Measurements from ENCODE around the gene CLEC2D. TPM values are rescaled to one million over a fixed set of nuclear protein-coding genes. Genes with fewer than 3 reads are reported as not detected.
"Not testable (repeated sequence)": the region's sequence is repeated elsewhere in the genome, so short reads cannot be mapped to it uniquely, and the experiment has no call there.

The CLEC2D gene
- total RNA-seq, 1 experiment from 2014 or later: 0.34 TPM

DNA sequence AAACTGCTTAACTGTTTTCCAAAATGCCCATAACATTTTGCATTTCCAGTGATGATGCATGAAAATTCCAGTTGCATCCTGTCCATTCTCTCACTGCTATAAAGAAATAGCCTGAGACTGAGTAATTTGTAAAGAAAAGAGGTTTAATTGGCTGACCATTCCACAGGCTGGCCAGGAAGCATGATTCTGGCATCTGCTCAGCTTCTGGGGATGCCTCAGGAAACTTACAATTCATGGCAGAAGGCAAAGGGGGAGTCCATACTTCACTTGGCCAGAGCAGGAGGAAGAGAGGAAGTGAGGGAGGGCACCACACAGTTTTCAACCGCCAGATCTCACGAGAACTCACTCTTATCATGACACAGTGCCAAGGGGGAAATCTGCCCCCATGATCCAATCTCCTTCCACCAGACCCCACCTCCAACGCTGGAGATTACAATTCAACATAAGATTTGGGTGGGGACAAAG, 18.2 kb upstream of the CLEC2D start:
- no peak for DNase-seq (ENCODE audit: low read depth)

DNA sequence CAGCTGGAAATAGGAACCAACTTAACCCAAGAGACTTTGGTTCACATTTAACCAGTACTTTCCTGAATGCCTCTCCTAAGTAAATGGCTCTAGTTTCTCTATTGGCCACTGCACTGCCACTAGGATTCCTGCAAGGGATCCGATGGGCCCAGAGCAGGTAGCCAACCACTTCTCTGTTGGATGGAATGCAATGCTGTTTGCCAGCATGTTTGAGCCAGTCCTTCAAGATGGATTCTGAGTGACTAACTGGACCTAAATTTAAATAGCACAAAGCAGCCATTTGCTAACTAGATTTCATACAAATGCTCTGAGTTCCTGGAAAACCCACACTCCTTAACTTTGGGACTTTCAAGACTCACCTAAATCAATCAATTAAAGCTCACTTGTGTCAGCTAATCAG, 9.5 kb upstream of the CLEC2D start:
- no peak for DNase-seq (ENCODE audit: low read depth)

DNA sequence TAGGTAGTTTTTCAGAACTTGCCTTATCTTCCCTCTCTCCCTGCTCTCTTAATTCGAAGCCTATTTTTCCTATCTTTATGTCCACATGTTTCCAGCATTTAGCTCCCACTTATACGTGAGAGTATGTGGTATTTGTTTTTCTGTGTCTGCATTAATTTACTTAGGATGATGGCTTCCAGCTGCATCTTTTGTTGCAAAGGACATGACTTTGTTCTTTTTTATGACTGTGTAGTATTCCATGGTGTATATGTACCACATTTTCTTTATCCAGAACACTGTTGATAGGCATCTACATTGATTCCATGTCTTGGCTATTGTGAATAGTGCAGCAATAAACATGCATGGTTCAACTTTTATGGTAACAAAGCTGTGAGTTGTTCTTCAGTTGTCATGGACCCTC, 7.8 kb upstream of the CLEC2D start:
- no peak for DNase-seq (ENCODE audit: low read depth)

DNA sequence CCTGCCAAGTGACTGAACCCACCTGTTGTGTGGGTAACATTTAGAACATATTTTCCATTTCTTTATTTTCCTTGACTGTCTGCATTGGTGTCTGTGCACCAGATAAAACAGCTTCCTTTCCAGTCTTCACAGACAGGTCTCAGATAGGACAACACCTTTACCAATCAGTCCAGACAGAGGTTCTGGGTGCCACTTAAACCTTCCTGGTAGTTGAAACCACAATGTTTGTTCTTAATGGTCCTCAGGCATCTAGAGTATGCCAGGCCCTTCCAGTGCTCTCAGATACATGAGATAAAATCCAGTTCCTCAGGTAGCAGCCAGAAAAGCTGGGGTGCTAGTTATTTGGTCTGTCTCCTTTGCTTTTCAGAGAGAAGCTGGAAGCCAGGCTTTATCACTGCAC, 7.0 kb upstream of the CLEC2D start:
- no peak for DNase-seq (ENCODE audit: low read depth)

DNA sequence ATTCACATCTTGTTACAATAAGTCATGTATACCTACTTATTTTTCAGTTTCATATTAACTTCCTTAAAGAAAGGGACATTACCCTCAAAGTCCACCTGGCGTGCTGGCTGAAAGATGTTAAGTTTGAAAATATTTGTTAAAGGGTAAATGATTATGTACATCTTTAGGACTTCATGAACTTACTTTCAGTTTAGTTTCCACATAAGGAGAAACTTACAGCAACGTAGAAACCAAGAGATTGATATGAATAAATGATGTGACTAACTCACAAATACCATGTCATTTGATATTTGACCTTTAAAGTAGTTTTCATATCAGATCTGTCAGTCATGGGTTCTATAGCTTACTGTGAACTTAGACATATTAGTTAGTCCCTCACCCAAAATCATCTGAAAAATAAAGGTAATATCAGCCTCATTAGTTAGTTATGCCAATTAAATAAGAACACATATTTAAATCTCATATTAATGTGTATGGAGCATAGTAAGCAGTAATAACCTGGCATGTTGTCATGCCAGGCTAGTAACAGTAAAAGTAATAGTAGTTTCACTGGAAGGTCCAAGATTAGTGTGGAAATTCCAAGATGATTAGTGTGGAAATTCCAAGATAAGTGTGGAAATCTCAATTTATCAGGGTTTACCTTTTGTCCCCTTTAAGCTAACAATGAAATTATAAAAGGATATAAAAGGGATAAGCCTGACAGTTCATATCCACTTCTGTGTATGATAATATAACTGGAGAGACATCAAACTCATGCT, 1.9 kb upstream of the CLEC2D start:
- DNase-seq (ENCODE audit: low read depth): no peak

DNA sequence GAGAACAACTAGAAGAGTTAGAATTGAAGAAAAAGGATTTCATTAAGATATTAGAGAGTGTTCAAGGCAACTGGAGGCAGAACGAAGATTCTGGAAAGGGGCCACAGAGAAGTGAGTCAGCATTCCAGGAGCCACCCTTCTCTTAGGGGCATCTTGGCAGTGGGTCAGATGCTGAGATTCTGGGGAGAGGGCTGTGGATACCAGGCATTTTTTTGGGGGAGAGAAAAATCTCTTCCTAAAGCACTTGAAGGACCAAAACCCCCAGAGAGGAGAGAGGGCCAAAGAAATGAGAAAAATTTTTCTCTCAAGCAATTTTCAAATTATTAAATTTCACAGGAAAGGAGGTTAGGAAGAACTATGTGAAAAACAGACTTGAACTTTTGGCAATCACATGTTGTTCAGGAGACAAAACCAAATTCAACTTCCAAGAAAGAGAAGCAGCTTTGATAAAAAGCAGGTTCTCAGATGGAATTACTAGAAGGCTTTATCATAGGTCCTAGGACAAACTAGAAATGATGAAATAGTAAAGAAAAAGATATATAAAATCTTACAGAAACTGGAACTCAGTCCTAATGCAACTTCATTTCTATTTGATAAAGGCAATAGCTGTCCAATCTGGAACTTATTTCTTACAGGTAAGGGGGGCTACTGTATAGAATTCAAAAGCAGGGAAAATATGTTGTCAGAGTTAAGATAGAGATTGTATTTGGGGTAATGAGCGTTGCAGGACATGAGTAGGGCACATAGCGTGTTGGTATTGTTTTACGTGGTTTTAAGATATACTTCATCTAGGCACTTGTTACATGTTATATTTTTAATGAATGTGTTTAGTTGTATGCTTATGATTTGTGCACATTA, 1.1 kb upstream of the CLEC2D start:
- peak; percentile 6 for DNase-seq (ENCODE audit: low read depth)

DNA sequence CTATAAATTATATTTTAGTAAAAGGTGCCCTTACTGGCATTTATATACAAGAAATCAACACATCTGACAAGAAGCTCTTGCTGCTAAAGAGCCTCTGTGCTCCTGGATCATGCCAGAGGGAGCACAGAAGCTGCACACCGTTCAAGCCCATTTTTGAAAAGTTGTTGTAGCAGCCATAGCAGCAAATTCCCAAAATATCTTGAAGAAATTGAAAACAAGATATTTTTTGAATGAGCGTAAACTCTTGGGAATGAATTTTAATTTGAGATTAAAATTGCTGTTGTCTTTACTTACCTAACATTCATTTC, 540 bp upstream of the CLEC2D start:
- DNase-seq (ENCODE audit: low read depth): no peak

DNA sequence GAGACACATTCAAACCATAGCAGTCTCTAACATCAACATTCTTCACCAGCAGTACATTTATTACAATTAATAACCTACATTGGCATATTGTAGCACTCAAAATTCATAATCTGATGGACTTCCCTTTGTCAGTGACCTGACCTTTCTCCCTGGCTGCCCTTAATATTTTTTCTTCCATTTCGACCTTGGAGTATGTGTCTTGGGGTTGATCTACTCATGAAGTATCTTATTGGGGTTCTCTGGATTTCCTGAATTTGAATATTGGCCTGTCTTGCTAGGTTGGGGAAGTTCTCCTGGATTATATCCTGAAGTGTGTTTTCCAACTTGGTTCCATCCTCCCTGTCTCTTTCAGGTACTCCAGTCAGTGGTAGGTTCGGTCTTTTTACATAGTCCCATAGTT, 2.8 kb downstream of the CLEC2D start:
- not testable (repeated sequence) for DNase-seq (ENCODE audit: low read depth)

DNA sequence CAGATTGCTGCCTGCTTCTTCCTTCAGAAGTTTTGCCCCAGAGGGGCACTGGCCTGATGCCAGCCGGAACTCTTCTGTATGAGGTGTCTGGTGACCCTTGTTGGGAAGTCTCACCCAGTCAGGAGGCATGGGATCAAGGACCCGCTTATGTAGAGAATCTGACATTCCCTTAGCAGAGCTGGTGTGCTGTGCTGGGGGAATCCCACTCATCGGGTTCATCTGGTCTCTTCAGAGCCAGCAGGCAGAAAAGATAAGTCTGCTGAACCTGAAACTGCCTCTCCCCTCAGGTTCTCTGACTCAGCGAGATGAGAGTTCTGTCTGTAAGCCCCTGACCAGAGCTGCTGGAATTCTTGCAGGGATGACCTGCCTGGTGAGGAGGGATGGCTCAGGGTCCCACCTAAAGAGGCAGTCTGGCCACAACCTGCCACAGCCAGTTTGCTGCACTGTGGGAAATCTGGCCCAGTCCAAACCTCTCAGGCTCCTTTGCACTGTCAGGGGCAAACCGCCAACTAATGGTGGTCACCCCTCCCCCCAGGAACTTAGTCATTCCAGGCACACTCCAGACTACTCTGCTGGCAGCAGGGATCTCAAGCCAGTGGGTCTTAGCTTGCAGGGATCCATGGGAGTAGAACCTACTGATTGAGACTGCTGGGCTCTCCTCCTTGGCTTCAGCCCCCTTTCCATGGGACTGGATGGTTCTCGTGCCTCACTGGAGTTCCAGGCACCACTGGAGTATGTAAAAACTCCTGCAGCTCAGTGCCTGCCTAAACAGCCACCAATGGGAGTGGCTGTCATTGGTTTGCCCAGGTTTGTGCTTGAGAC, 4.1 kb downstream of the CLEC2D start:
- peak; percentile 79 for DNase-seq (ENCODE audit: low read depth)

DNA sequence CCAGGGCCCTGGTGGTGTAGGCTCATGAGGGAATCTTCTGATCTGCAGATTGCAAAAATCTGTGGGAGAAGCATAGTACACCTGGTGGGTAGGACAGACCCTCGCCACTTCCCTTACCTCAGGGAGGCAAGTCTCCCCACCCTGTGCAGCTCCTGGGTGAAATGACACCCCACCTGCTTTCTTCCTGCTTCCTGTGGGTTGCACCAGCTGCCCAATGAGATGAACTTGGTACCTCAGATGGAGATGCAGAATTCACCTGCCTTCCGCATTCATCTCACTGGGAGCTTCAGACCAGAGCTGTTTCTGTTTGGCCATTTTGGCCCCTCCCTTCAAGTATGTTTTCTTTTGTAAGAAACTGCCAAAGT, 4.7 kb downstream of the CLEC2D start:
- no peak for DNase-seq (ENCODE audit: low read depth)

DNA sequence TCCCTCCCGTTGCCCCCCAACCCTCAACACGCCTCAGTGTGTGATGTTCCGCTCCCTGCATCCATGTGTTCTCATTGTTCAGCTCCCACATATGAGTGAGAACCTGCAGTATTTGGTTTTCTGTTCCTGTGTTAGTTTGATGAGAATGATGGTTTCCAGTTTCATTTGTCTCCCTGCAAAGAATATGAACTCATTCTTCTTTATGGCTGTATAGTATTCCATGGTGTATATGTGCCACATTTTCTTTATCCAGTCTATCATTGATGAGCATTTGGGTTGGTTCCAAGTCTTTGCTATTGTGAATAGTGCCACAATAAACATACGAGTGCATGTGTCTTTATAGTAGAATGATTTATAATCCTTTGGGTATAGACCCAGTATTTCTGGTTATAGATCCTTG, 13.0 kb downstream of the CLEC2D start:
- DNase-seq (ENCODE audit: low read depth): not testable (repeated sequence)

DNA sequence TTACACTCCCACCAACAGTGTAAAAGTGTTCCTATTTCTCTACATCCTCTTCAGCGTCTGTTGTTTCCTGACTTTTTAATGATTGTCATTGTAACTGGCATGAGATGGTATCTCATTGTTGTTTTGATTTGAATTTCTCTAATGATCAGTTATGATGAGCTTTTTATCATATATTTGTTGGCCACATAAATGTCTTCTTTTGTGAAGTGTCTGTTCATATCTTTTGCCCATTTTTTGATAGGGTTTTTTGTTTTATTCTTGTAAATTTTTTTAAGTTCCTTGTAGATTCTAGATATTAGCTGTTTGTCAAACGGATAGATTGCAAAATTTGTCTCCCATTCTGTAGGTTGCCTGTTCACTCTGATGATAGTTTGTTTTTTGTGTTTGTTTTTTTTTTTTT, 13.4 kb downstream of the CLEC2D start:
- DNase-seq (ENCODE audit: low read depth): not testable (repeated sequence)

DNA sequence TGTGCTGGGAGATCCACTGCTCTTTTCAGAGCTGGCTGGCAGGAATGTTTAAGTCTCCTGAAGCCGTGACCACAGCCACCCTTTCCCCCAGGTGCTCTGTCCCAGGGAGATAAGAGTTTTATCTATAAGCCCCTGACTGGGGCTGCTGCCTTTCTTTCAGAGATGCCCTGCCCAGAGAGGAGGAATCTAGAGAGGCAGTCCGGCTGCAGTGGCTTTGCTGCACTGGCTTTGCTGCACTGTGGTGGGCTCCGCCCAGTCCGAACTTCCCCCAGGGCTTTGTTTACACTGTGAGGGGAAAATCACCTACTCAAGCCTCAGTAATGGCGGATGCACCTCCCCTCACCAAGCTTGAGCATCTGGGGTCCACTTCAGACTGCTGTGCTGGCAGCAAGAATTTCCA, 15.9 kb downstream of the CLEC2D start:
- not testable (repeated sequence) for DNase-seq (ENCODE audit: low read depth)

DNA sequence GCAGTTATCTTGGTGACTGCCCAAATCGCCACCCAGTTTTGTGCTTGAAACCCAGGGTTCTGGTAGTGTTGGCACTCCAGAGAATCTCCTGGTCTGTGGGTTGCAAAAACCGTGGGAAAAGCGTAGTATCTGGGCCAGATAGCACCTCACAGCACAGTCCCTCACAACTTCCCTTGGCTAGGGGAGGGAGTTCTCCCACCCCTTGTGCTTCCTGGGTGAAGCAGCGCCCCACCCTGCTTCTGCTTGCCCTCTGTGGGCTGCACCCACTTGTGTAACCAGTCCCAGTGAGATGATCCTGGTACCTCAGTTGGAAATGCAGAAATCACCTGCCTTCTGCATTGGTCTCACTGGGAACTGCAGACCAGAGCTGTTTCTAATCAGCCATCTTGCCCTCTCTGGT, 16.4 kb downstream of the CLEC2D start:
- no peak for DNase-seq (ENCODE audit: low read depth)

DNA sequence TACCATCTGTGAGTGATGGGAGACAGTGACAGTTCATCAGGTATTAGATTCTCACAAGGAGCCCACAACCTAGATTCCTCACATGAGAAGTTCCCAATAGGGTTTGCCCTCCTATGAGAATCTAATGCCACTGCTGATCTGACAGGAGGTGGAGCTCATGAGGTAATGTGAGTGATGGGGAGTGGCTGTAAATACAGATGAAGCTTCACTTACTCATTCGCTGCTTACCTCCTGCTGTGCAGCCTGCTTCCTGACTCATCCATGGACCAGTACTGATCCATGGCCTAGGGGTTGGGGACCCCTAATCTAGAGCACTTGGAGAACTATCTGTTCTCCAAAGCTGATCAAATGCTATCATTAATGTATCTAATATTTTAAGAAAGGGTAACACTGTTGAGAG, 17.7 kb downstream of the CLEC2D start:
- peak; percentile 72 for DNase-seq (ENCODE audit: low read depth)

DNA sequence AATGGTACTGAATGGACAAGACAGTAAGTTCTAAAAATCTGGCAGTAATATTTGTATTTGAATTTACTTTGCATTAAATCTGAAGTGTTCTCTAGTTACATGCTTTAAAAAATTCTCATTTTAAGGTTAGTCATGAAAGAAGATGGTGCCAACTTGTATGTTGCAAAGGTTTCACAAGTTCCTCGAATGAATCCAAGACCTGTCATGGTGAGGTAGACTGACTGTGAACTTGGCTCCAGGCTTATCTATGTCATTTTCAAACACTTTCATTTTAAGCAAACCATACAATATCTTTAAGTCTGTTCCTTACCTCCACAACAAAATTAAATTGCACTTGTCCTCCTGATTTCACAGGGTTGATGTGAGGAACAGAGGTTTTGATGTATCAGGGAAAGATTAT, 23.4 kb downstream of the CLEC2D start:
- DNase-seq (ENCODE audit: low read depth): no peak

DNA sequence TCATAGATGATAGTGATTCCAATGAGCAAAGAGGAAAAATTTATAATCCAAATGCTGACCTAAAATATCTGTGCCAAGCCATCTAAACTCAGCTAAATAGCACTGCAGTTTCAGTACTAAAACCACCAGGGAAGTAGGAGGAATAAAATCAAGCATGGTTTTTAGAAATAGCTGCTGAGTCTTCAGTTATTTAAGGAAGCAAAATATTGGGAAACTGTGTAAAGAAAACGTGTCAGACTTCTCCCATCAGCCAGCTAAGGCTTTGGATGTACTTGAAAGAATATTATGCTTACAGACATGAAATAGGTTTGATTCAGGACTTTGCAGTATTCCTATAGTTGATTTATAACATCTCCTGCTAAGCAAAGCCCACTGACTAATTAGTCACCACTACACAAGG, 24.7 kb downstream of the CLEC2D start:
- no peak for DNase-seq (ENCODE audit: low read depth)

DNA sequence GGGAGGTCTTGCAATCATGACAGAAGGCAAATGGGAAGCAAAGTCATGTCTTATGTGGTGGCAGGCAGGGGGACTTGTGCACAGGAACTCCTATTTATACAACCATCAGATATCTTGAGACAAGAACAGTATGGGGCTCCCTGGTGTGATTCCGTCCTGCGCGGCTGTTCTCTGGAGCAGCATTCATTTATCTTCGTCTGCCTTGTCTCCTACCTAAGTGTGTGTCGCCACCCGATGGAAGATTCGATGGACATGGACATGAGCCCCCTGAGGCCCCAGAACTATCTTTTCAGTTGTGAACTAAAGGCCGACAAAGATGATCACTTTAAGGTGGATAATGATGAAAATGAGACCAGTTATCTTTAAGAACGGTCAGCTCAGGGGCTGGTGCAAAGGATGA, 25.6 kb downstream of the CLEC2D start:
- DNase-seq (ENCODE audit: low read depth): not testable (repeated sequence)

DNA sequence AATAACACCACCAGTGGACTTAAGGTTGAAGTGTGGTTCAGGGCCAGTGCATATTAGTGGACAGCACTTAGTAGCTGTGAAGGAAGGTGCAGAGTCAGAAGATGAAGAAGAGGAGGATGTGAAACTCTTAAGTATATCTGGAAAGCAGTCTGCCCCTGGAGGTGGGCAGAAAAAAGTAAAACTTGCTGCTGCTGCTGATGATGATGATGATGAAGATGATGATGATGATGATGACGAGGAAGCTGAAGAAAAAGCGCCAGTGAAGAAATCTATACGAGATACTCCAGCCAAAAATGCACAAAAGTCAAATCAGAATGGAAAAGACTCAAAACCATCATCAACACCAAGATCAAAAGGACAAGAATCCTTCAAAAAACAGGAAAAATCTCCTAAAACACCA, 26.1 kb downstream of the CLEC2D start:
- DNase-seq (ENCODE audit: low read depth): not testable (repeated sequence)

DNA sequence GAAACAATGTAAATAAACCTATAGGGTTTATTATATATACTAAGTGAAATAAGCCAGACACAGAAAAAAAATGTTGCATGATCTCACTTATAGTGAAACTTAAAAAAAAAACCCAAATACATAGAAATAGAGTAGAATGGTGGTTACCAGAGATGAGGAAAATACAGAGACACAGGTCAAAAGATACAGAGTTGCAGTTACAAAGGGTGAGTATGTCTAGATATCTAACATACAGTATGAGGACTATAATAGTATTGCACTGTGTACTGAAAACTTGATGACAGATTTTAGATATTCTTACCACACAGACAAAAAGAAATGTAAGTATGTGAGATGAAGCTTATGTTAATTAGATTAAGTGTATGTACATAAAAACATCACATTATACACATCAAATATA, 28.1 kb downstream of the CLEC2D start:
- no peak for DNase-seq (ENCODE audit: low read depth)

DNA sequence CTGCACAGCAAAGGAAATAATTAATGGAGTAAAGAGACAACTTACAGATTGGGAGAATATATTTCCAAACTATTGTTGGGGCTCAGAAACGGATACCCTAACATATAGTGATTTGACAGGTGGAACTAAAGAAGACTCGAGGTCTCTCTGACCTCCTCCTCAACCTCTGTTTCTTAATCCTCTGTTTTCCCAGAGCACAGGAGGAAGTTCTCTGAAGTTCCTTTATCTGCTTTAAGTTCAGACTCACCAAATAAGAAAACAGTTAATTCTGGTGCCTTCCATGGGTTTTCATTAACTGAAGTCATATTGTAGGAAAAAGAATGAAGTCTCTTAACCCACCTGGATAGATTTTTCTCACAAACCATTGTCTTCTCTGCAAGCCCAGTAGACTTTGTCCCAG, 29.2 kb downstream of the CLEC2D start:
- no peak for DNase-seq (ENCODE audit: low read depth)

DNA sequence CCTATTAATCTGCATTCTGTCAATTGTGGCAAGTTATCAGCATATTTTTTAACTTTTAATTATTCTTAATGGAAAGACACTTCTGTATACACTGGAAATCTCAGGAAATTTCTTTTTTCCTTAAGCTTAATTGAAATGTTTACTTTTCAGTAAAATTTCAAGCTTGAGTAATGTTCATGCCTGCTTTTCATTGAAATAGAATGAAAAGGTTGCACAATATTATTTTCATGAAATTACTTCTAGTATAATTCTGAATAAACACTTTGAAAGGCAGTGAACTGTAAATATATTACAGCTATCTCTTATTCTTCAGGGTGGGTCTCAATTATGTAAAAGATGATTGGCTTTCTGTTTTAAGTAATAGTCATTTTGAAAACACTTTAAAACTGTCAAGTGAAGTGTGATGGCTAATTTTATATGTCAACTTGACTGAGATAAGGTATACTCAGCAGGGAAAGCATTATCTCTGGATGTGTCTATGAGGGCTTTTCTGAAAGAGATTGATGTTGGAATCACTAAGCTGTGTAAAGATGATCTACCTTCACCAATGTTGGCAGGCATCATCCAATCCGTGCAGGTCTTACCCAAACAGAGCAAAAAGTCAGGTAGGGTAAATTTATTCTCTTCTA, 29.9 kb downstream of the CLEC2D start:
- no peak for DNase-seq (ENCODE audit: low read depth)
